ENCODE measurements around the gene WDR31.
"Not testable (repeated sequence)": the region's sequence is repeated elsewhere in the genome, so short reads cannot be mapped to it uniquely, and the experiment has no call there.

Gene WDR31

DNA sequence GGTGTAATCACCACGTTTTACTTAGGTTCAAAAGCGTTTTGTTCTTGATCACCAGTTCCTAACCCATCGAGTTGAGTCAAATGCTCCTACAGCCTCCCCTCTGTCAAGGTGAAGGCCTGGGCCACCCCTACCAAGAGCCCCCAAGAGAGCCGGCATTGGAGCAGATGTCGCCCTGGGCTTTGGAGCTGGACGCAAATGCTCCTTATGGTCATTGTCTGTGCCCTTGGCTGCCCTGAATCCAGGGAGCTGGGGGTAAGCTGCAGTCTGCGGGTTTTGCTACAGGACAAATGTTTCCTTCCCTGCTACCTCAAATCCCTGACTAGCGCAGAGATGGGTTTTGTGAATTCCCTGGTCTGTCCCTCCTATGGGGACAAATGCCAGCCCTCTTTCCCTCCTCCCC lies 41.8 kb downstream of the WDR31 start:
- DNase-seq (ENCODE audit: low read depth, low spot score) = no peak

DNA sequence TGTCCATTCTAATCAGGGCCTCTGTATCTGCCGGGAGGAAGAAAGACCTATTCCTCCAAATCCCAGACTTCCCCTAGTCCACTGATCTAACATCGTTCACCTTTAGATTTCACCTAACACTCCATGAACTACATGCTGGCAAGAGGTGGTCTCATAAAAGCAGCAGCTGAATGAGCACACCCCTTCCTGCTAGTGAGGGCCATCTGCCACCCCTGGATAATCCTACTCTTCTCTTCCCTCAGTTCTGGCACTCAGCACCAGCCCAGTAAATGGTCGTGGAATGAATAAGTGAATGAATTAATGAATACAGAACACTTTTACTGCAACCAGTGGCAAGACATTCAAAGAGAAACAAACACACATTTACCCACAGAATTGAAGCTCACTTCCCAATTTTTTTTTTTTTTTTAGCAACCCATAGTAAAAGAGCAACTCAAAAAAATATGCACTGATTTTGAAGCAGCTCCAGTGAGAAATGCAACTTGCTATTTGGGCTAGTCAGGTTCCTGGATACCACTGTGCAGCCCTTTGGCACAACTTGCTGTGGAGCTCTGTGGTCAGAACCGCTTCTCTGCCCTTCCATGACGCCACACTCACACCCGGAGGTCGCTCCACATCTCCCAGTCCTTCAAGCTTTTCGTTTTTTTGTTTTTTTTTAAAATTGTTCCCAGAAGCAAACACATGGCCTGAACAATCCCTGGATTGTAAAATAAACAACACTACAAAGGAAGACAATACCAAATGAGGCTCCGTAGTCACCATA lies 43.1 kb downstream of the WDR31 start:
- no peak for DNase-seq (ENCODE audit: low read depth, low spot score)

DNA sequence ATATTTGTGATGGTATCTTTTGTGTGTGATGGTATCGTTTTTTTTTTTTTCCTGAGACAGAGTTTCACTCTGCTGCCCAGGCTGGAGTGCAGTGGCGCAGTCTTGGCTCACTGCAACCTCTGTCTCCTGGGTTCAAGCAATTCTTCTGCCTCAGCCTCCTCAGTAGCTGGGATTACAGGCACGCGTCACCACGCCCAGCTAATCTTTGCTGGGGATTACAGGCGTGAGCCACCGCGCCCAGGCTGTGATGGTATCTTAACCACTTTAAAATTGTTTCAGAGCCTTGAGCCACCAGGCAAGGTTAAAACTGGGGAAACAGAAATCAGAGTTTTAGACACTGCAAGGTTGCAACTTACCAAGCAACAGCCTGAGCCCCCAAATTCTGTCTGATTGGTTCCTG lies 43.8 kb downstream of the WDR31 start:
- DNase-seq (ENCODE audit: low read depth, low spot score) = not testable (repeated sequence)

DNA sequence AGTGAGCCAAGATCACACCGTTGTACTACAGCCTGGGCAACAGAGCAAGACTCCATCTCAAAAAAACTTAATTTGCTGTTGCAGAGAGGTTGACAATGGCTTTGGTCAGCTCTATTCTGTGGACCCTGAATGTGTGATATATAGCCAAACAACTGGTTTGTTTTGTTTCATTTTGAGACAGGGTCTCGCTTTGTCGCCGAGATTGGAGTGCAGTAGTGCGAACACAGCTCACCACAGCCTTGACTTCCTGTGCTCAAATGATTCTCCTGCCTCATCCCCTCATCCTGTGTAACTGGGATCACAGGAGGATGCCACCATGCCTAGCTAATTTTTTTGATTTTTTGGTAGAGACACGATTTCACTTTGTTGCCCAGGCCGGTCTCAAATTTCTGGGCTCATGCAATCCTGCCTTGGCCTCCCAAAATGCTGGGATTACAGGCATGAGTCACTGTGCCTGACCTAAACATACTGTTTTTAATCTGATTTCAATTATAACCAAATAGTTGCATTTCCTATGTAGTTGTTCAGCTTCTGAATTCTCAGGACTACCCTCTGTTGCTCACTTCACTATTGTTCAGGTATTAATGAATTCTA lies 46.7 kb downstream of the WDR31 start:
- no peak for DNase-seq (ENCODE audit: low read depth, low spot score)

DNA sequence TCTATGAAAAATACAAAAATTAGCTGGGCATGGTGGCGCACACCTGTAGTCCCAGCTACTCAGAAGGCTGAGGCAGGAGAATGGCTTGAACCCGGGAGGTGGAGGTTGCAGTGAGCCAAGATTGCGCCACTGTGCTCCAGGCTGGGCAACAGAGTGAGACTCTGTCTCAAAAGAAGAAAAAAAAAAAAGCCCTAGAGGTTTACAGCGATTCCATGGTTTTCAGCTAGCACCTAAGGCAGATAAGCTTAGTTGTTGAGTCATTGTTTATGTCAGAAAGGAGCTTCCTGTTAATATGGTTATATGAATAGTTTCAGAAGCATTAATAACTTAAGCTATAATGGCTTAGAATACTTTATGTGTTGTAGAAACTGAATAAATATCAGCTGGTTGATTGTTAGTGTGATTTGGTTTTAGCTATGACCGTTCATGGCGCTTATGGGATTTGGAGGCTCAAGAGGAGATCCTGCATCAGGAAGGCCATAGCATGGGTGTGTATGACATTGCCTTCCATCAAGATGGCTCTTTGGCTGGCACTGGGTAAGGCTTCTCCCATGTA lies 49.9 kb downstream of the WDR31 start:
- no peak for DNase-seq (ENCODE audit: low read depth, low spot score)

DNA sequence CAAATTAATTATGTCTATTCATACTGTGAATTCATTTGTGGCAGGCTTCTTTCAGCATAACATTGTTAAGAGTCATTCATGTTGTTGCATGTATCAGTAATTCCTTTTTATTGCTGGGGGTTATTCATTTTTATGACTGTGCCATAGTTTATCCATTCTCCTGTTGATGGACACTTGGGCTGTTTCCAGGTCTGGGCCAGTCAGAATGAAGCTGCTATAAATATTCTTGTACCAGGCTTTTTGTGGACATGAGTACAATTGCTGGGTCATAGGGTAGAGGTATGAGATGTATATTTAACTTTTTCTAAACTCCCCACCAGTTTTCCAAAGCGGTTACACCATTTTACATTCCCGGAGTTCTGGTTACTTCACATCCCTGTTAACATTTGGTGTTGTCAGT lies 51.0 kb downstream of the WDR31 start:
- DNase-seq (ENCODE audit: low read depth, low spot score) = no peak

DNA sequence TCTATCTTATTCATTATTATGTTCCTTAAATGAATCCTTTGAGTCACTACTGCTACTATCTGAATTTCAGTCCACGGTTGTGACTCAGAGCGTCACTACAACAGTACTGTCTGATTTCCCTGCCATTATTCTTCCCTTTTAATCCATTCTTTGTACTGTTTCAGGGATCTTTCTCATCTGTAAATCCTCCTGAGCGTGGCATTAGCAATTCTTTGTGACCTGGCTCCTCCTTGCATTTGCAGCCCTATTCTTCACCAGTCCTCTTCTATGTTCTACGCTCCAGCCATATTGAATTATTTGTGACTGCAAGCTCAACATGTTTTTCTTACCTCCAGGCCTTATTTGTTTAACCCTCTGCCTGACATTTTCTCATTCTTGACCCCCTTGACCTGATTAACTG lies 58.7 kb downstream of the WDR31 start:
- no peak for DNase-seq (ENCODE audit: low read depth, low spot score)

DNA sequence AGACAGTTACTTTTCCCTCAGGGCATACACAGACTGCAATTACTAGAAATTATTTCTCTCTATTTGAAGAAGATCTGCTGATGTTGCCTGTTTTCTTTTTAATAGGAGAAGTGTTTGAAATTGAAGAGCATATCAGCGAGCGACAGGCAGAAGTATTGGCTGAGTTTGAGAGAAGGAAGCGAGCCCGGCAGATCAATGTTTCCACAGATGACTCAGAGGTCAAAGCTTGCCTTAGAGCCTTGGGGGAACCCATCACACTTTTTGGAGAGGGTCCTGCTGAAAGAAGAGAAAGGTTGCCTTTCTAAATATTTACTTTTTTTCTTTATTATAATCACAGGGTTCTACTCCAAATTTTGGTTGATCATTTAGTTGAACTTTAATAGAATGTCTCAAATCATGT lies 61.2 kb downstream of the WDR31 start:
- no peak for DNase-seq (ENCODE audit: low read depth, low spot score)

DNA sequence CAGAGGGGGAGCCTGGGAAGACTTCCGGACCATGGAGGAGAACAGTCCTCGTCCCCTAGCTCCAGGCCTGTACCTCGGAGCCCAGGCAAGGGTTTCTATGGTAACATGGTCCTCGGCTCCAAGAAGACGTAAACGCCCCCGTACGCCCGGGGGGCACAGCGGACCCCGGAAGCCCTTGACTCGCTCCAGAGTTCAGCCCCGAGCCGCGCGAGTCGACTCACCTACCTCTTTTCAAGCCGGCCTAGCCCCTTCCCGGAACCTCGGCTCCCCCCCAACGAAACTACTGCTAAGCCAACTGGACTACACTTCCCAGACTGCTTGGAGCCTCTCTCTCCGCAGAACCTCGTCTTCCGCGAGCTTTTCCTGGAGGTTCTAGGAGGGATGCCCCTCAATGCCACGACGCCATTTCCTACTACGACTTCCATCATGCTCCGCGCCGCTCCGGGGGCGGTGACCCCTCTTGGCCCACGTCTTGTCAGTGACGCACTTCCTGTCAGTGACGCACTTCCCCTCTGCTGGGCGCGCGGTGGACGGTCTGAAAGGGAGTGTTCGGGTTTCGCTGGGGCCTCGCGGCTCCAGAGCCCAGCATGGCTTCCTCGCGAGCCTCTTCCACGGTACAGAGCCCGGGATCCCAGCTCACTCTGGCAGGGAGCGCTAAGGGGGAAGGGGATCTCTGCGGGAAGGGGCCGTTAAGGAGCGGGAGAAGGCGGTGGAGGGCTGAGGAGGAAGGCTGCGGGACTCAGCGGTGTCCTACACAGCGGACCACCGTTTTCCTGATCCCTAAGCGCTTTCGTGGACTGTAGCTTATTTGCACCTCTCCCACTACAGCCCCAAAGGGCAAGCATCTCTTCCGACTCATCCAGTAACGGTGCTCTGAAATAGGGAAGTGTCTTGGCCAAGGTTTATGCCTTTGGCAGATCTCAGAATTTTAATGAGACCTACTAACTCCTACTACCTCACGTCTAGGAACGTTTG lies 64.6 kb downstream of the WDR31 start, which contains the start of the genes CDC26 and PRPF4:
CDC26 (minus strand) TSS at position 416 of the 975 bp plus-strand sequence. CDS start 3,065 bp downstream, outside the sequence.
PRPF4 (plus strand) TSS at position 502 of the 975 bp plus-strand sequence; CDS start at position 588, 86 bp downstream.
- peak; percentile 97 for DNase-seq (ENCODE audit: low read depth, low spot score)

DNA sequence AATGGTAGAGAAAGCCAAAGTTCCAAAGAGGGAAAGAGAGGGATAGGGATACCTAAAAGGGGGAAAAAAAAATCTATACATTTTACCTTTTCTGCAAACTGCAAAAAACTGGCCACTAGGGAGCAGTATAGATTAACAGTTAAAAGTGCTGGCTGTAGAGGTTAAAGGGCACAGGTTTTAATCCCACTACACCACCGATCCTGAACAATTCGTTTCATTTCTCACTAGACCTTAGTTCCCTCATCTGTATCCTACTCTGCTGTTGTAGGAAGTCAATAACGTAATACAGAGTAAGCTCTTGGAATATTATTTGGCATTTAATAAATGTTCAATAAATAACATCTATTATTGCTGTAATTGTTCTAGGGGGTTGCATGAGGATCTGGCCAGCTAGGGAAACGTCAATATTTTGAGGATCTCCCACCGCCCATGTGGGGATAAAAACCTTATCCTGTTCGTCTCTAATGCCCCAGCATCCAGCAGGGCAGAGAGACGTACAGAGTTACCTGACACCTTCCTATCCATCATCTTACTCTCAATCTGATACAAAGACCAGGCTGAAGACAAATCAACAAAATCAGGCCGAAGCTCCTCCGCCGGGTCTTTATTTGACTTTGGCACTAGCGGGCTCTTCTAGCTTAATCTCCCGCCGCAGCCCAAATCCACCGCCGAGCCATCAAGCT lies 65.5 kb downstream of the WDR31 start:
- DNase-seq (ENCODE audit: low read depth, low spot score) = no peak

DNA sequence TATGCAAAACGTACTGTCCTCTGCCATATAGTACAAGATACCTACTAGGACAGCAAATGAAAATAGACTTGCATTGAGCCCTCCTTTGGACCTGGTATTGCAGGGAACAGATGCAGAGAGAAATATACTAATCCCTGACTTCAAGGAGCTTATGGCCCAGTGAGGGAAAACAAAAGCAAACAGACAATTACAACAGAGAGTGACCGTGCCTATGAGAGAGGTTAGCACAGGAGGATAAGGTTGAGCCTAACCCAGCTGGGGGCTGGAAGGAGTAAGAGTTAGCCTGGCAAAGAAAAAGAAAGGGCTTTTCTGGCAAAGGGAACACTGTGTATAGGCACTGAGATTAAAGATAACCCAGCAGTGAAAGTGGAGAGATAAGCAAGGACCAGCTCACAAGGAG lies 70.2 kb downstream of the WDR31 start:
- DNase-seq (ENCODE audit: low read depth, low spot score) = no peak

DNA sequence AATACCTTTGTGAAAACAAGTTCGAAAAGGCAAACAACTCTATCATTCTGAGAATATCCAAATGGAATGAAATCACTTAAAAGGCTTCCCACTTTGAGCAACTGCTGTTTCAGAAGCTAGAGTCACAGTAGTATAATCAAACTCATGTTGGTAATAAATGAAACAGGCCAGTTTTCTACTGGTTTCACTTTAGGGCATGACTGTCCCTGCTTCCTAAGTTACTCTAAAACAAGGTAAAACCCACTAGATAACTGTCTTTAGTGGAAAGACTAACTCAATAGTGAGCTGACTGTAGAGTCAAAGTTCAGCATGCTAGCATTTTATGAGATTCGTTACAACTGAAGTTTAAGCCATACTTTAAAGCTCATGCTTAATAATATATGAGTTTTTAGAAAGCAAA lies 70.7 kb downstream of the WDR31 start:
- no peak for DNase-seq (ENCODE audit: low read depth, low spot score)

DNA sequence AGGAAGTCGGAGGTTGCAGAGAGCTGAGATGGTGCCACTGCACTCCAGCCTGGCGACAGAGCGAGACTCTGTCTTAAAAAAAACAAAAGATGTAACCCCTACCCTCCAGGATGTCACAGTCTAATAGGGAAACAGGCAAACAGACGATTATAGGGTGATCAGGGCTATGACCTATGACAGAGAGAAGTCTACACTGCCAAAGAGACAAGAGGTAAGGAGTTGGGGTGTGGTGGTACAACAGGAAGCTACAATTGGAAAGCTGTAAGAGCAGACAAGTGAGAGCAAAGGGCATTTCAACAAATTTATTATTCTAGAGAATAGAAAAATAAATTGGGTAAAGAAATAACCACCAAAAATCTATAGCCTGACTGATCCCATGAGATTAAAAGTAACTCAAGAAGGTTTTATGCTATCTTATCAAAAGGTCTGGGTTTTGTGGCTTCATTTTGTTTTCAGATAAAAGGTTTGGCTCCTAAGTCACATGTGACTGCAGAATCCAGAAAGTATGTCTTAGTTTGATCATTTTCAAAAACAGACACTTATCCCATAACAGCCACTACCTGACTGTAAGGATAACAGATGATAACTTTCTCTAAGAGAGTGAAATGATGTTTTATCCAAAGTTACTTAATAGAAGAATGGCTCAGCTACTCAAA lies 72.0 kb downstream of the WDR31 start:
- no peak for DNase-seq (ENCODE audit: low read depth, low spot score)

DNA sequence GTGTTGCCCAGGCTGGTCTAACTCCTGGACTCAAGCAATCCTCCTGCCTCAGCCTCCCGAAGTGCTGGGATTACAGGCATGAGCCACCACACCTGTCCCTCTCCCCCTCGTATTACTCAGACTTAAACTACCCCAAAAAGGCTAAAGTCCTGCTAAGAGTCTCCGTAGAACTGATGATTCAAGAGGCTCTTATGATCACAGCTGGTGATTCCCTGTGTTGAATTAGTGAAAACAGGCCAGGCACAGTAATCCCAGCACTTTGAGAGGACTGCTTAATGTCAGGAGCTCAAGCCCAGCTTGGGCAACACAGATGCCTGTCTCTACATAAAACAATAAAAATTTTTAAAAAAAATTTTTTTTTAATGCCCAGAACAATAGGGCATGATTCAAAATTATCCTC lies 73.9 kb downstream of the WDR31 start:
- no peak for DNase-seq (ENCODE audit: low read depth, low spot score)
